ENCODE results near the gene BTD.

DNA sequence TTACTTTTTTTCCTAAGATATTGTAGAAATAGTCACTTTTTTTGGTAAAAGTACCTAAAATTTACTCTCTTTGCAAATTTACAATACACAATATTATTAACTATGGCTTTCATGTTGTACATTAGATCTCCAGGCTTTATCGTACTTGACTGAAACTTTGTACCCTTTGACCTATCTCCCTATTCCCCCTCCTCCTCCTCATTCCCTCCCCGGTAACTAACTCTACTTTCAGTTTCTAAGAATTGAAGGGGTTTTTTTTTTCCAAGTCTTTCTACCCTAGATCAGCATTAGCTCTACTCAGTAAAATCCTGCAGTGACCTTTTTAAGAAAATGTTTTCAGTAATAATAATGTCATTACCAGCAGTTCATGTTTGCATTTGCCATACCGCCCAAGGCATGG lies 10.3 kb upstream of the BTD start:
- TF ChIP-seq, protein P1, sequence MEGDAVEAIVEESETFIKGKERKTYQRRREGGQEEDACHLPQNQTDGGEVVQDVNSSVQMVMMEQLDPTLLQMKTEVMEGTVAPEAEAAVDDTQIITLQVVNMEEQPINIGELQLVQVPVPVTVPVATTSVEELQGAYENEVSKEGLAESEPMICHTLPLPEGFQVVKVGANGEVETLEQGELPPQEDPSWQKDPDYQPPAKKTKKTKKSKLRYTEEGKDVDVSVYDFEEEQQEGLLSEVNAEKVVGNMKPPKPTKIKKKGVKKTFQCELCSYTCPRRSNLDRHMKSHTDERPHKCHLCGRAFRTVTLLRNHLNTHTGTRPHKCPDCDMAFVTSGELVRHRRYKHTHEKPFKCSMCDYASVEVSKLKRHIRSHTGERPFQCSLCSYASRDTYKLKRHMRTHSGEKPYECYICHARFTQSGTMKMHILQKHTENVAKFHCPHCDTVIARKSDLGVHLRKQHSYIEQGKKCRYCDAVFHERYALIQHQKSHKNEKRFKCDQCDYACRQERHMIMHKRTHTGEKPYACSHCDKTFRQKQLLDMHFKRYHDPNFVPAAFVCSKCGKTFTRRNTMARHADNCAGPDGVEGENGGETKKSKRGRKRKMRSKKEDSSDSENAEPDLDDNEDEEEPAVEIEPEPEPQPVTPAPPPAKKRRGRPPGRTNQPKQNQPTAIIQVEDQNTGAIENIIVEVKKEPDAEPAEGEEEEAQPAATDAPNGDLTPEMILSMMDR (IDR thresholded peaks at IDR 0.05): no peak
- TF ChIP-seq POLR2A (IDR thresholded peaks at IDR 0.05): no peak

Data from esophagus squamous epithelium (tissue), 4 donors.